Left hindlimb (tissue), 1 donor: ENCODE data around the gene TAP2.
"Not testable (repeated sequence)": the region's sequence is repeated elsewhere in the genome, so short reads cannot be mapped to it uniquely, and the experiment has no call there.

Source experiments
- DNase-seq: peaks from one replicate; pipeline ENCODE4 v3.0.0-alpha.2; 2018

TAP2 gene

GRCh38 chr6:32832535-32832934 is 6.0 kb downstream of the TAP2 start:
- DNase-seq, result no peak

DNA sequence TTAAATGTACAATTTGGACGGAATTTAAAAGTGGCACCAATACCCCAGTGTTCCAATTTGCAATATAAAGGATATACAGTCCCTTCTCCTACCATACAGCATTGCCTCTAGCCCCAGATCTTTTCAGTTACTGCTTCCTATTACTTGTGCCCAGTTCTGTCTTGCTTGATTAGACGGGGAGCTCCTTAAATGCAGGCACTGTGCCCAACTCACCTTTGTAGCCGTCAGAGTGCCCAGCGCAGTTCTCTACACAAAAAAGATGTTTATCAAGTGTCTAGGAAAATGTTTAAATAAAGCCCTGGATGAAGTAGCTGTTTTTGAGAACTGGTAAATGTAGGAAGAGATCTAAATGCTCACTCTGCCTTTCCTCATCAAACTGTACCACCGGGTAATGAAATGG is 7.6 kb downstream of the TAP2 start:
- no peak for DNase-seq

- DNase-seq, result no peak
Measured at GRCh38 chr6:32830017-32830416, 8.5 kb downstream of the TAP2 start.

DNA sequence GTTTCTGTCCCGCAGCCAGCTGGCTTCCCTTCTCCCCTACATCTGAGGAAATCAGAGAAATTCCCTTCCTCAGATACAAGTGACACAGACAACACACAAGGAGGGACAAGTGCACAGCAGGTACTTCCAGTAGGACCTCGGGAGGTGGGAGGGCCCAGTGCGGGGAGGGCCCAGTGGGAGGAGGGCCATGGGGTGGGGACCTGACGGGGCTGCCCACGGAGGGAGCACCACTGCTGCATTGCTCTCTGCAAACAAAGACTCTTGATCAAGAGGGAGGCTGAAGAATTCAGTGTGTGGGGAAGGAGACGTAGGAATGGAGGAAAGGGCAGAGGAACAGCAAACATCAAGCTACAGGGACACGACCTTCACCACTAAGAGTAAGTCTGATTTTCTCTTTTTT is 9.0 kb downstream of the TAP2 start:
- no peak for DNase-seq

DNA sequence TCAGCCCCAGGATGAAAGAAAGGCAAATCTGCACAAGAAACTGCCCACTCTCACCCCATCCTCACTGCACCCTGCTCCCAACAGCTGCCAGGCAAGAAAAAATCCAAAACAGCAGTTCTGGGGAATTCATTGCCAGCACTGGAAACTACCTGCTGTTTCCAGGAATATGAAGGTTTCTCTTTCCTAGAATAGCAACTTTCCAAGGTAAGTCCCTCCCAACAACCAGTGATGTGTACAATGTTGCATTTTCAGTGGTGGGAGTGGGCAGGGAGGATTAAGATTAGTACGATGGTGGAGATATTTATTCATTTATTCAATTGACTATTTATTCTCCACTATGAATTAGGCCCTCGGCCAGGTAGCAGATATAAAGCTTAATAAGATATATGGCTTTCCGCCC is 11.5 kb downstream of the TAP2 start:
- no peak for DNase-seq

- no peak for DNase-seq
Measured at GRCh38 chr6:32825966-32826365, 12.6 kb downstream of the TAP2 start.

DNA sequence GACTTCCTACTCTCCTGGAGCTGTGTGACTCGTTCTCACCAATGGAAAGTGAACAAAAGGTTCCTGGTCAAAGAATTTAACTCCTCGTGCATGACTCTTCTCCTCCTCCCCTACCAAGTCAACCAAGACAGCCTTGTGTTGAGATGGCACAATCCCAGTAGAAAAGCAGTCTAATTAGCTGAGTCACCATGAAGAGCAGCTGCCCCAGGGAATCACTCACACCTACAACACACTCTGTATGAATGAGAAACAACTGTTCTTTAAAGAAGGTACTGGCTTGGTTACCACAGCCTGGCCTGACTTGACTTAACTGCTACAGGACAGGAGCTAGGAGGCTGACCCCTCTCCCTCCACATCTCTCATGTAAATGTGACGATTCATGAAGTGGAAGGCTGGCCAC is 18.8 kb downstream of the TAP2 start:
- DNase-seq, result no peak

- no peak for DNase-seq
Measured at GRCh38 chr6:32818867-32819266, 19.7 kb downstream of the TAP2 start.

DNA sequence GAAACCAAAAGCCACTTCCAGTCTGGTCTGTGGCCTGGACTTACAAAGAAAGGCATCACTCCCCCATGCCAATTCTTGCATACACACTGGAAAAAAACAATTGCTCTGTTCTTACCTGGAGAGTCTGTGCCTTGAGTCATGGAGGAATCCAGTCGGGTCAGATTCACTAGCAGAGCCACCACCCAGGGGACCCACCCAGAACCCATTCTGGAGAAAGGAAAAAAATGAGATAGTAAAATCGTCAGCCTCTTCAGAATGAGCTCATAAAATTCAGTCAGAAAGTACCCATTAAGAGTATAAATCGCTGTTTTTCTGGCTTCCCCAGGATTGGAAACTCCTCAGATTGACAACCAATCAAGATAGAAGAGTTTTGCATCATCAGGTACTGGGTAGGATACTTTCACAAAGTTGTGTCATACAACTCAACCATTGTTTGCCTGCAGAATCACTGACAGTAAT is 21.8 kb downstream of the TAP2 start, which contains the start of gene HLA-DOB:
Gene HLA-DOB (minus strand): TSS at position 257 of the 459 bp plus-strand sequence. CDS start 51 bp downstream, at position 206.
- no peak for DNase-seq

DNA sequence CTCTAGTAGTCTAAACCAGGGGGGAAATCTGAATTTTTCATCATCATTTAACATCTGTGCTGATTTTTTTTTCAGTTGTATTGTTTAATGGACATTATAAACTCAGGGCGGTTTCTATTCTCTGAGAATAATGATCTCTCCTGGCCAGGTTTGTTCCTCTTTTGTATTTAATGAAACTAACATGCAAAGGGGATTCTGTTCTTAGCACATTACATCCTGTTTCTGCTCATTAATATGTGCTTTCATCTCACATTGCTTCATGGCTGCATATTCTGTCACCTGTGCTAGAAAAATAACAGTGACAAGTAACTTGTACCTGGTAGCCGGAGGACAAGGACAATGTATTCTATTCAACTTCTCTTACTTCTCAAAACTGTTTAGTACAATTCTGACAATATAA is 22.5 kb downstream of the TAP2 start:
- DNase-seq, result no peak

- no peak for DNase-seq
Measured at GRCh38 chr6:32815115-32815514, 23.4 kb downstream of the TAP2 start.

DNA sequence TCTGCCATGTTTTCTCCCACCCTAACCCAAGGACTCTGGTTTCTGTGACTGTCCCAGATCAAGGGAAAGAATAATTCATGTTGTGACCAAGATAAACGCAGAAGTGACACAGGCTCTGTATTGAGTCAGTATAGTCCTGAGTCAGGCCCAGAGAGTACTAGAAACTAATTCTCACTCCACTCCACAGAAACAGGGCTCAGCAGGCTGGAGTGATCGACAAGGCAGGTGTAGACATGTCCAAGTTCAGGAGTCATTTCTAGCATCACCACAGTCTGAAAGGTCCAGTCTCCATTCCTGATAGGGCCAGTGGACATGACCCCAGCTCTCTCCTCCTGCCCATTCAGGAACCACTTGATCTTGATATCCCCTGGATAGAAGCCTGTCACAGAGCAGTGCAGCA is 24.4 kb downstream of the TAP2 start:
- DNase-seq, result no peak

DNA sequence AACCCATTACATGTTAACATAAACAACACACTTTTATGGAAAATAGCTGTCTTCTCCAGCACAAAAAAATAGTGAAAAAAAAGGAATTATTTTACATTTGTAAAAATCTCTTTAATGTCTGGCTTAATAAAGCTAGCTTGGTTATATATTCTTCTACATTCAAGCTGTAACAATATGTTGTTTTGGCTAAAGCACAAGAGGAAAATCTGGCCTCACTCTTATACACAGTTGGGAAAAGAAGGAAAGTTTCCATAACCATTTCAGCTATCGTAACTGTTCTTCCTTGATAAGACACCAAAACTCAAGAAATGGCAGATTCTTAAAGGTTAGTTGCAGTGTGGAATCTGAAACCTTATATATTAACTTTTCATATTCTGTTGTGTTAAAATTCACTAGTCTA is 29.4 kb downstream of the TAP2 start:
- DNase-seq, result no peak

- DNase-seq, result no peak
Measured at GRCh38 chr6:32807020-32807580, 31.4 kb downstream of the TAP2 start.

DNA sequence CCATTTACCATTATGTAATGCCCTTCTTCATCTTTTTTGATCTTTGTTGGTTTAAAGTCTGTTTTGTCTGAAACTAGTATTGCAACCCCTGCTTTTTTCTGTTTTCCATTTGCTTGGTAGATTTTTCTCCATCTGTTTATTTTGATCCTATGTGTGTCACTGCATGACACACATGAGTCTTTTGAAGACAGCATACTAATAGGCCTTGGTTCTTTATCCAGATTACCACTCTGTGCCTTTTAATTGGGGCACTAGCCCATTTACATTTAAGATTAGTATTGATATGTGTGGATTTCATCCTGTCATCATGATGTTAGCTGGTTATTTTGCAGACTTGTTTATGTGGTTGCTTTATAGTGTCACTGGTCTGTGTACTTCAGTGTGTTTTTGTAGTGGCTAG is 33.1 kb downstream of the TAP2 start:
- DNase-seq, result not testable (repeated sequence)

GRCh38 chr6:32803416-32803815 is 35.1 kb downstream of the TAP2 start:
- no peak for DNase-seq

GRCh38 chr6:32799740-32800139 is 38.8 kb downstream of the TAP2 start:
- no peak for DNase-seq

- DNase-seq, result no peak
Measured at GRCh38 chr6:32799168-32799567, 39.4 kb downstream of the TAP2 start.

DNA sequence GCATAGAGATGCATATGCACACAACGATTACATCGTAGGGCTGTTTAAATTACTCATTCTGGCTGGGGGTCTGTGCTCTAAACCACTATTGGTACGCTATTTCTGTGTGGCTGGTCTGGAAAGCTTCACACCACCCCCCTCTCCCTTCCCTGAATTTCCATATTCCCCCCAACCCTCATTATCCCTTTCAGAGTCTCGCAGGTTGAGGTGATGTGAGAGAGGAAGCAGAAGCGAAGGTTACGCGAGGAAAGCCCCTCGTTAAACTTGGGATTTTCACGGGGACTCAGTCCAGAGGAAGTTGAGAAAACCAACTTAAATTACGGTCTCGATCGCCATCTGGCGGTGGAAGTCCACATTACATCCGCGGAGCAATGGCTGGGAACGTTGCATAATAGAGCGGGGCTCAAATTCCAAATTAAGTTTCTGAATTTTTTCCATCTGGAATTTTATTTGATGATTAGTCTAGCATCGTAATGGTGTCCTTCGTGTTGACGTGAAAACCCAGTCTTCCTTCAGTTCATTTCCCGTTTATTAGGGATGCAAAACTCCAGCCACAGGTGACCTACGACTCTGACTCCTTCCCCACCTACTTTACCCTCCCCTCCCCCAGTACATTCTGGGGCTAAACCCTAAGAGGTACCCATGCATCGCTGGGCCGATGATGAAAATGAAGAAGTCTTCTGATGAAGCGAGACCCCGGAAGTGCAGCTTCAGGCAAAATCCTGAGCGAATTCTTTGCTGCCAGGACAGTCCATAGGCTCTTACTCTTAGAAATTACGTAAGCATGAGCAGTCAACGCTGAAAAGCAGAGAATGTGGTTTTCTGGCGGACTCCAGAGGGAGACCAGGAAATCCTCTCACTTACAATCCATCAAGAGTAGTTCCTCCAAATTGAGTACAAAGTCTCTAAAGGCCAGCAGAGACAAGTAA is 41.4 kb downstream of the TAP2 start:
- DNase-seq, result peak; percentile 77

DNA sequence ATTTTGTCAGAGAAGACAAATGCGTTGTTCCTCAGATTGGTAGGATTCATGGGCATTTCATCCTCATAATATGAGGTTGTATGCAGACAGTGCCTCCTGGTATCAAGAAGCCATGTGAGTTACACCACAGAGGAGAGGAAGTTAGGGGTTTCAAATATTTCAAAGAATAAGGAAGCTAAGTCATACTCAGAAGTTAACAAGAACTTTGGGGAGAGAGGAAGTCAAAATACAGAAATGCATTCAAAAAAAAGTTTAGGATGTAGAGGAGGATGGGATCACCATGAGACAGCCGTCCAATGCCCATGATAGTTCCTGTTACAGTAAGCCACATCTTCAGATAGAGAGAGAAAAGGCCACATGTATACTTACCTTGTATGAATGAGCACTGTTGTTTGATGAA is 44.0 kb downstream of the TAP2 start:
- DNase-seq, result no peak

DNA sequence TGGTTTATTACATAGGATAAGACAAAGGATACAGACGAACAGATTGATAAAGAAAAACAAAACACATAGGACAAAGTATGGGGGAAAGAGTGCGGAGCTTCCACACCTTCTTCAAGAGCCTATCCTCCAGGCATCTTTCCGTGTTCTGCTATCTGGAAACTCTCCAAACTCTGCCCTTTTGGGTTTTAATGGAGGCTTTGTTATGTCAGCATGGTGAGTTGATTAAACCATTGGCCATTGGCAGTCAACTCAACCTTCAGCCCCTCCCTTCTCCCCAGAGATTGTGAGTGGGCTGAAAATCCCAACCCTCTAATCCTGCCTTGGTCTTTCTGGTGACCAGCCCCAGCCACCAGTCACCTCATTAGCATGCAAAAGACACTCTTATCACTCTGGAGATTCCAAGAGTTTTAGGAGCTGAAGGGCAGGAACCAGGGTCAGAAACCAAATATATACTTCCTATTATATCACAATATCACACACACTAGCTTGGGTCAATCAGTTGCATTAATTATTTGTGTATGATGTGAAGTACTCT is 45.6 kb downstream of the TAP2 start:
- no peak for DNase-seq

GRCh38 chr6:32790306-32790705 is 48.2 kb downstream of the TAP2 start:
- DNase-seq, result no peak
